Stomach (tissue), 9 donors: ENCODE results near the gene HK1. TPM values are rescaled to one million over a fixed set of nuclear protein-coding genes. Genes with fewer than 3 reads are reported as not detected.

ENCODE experiments used
- DNase-seq, 2 donors: peaks; one replicate each; pipeline versions ENCODE4 v3.0.0 to v3.0.0-alpha.2; 2013 to 2019
- H3K27ac ChIP-seq, 5 donors: fragments of 200-600 bp in 4 of 5; sonication (generic) in 4 of 5; one replicate each; pipeline ENCODE4 v1.5.1; 2013 to 2019; ENCODE audit warnings: mild to moderate bottlenecking in 1 of 5, moderate library complexity in 1 of 5
- H3K27me3 ChIP-seq, 3 donors: fragments of 200-600 bp; sonication (generic); one replicate each; pipeline ENCODE4 v1.5.1; 2017 to 2019; ENCODE audit warnings: mixed run types in 1 of 3
- H3K36me3 ChIP-seq, 4 donors: fragments of 200-600 bp; sonication (generic); 1 replicate in 3 of 4; 2 replicates in 1 of 4; pipeline ENCODE4 v1.5.1; 2016 to 2019
- H3K4me1 ChIP-seq, 4 donors: fragments of 200-600 bp; sonication (generic); one replicate each; pipeline ENCODE4 v1.5.1; 2016 to 2019
- H3K4me3 ChIP-seq, 4 donors: fragments of 200-600 bp; sonication (generic) in 3 of 4; one replicate each; pipeline ENCODE4 v1.5.1; 2016 to 2019; ENCODE audit warnings: mild to moderate bottlenecking in 1 of 4
- H3K9me3 ChIP-seq, 4 donors: fragments of 200-600 bp; sonication (generic); one replicate each; pipeline ENCODE4 v1.5.1; 2016 to 2019
- EP300 ChIP-seq: sonication (generic); formaldehyde crosslinking; IDR thresholded peaks from one replicate; pipeline ENCODE4 v1.6.1; 2017; ENCODE audit warnings: antibody characterized with exemption
- POLR2A ChIP-seq, 4 donors: fragments of 450-650 bp; IDR thresholded peaks; one replicate each; pipeline ENCODE4 v1.6.1; 2016; ENCODE audit warnings: antibody characterized with exemption in 4 of 4, control low read depth in 2 of 4, mild to moderate bottlenecking in 1 of 4, moderate library complexity in 1 of 4
- POLR2AphosphoS5 ChIP-seq, 3 donors: sonication (generic); formaldehyde crosslinking; IDR thresholded peaks; one replicate each; pipeline ENCODE4 v1.6.1; 2016; ENCODE audit warnings: antibody characterized with exemption in 3 of 3
- WGBS, 5 donors: extraction: QIAGEN DNeasy Blood & Tissue Kit in 3 of 5; methylation state at CpG; one replicate each; pipeline versions ENCODE4 v1.1.5 to v1.1.7; 2013 to 2018; 5-methylcytosine and 5-hydroxymethylcytosine counted together
- intact Hi-C: fragments of 100-400 bp; cut with DNase I; formaldehyde crosslinking; loops from one replicate; pipeline ENCODE4 v1.15.1; 2023; ENCODE audit warnings: low total_unique reads
- polyA plus RNA-seq, 3 donors: library from polyadenylated mRNA; stranded (reverse); fragments of 200-250 nt; gene quantifications; one replicate each; pipeline ENCODE4 v1.2.3, GENCODE V29; 2013
- total RNA-seq, 5 donors: library from RNA; depleted of rRNA; stranded (reverse); fragments of >200 nt; gene quantifications; one replicate each; pipeline versions ENCODE4 v1.1.0 to v1.2.3, GENCODE V29; 2014 to 2016
- TF ChIP-seq, protein P1 (sequence below), 7 experiments: fragments of 450-650 bp in 4 of 7; fragments of 200-600 bp in 3 of 7; sonication (generic) in 3 of 7; IDR thresholded peaks; one replicate each; pipeline ENCODE4 v1.5.1; 2016 to 2019; ENCODE audit warnings: antibody characterized with exemption in 7 of 7, control low read depth in 2 of 7, mild to moderate bottlenecking in 1 of 7
- donor health status: healthy with polysubstance abuse.
- donor health status: Bipolar disorder and iron deficiency.
- donor health status: healthy.

Gene HK1
- total and polyA plus RNA-seq, 8 donors: 32.7 to 60.9 (median 50.8) TPM

DNA sequence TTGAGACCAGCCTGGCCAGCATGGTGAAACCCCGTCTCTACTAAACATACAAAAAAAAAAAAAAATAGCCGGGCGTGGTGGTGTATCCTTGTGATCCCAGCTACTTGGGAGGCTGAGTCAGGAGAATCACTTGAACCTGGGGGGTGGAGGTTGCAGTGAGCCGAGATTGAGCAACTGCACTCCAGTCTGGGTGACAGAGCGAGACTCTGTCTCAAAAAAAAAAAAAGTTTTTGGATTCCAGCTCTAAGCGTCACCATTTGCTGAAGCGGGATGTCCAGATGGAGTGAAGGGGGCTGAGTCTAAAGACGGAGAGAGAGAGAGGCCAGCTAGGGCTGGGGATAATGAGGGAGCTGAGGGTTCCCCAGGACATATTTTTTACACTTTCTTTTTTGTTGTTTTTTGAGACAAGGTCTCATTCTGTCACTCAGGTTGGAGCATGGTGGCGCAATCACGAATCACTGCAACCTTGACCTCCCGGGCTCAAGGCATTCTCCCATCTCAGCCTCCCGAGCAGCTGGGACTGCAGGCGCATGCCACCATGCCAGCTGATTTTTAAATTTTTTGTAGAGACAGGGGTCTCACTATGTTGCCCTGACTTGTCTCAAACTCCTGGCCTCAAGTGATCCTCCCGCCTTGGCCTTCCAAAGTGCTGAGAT is 9.4 kb upstream of the HK1 start:
- Histone ChIP-seq H3K9me3 (no peaks in the 10 kb centered on the region), H3K4me3 (no peak overlapping the region), H3K27ac (no peak overlapping the region), H3K4me1 (no peaks in the 10 kb centered on the region), H3K36me3 (no peaks in the 10 kb centered on the region), H3K27me3 (peaks cover 0 to 6% (median 0%) of the 10 kb centered on the region in 3 donors)
- TF ChIP-seq POLR2AphosphoS5 (IDR thresholded peaks at IDR 0.05): no peak
- no peak for TF ChIP-seq EP300
- TF ChIP-seq POLR2A (IDR thresholded peaks at IDR 0.05): no peak
- TF ChIP-seq, protein P1, sequence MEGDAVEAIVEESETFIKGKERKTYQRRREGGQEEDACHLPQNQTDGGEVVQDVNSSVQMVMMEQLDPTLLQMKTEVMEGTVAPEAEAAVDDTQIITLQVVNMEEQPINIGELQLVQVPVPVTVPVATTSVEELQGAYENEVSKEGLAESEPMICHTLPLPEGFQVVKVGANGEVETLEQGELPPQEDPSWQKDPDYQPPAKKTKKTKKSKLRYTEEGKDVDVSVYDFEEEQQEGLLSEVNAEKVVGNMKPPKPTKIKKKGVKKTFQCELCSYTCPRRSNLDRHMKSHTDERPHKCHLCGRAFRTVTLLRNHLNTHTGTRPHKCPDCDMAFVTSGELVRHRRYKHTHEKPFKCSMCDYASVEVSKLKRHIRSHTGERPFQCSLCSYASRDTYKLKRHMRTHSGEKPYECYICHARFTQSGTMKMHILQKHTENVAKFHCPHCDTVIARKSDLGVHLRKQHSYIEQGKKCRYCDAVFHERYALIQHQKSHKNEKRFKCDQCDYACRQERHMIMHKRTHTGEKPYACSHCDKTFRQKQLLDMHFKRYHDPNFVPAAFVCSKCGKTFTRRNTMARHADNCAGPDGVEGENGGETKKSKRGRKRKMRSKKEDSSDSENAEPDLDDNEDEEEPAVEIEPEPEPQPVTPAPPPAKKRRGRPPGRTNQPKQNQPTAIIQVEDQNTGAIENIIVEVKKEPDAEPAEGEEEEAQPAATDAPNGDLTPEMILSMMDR (IDR thresholded peaks at IDR 0.05): no peak
- intact Hi-C loops: no loop called here
- DNase-seq: no peak
- WGBS, 5 donors: 87 to 91% (median 89%) methylated on average over 14 of the region's 14 CpGs

DNA sequence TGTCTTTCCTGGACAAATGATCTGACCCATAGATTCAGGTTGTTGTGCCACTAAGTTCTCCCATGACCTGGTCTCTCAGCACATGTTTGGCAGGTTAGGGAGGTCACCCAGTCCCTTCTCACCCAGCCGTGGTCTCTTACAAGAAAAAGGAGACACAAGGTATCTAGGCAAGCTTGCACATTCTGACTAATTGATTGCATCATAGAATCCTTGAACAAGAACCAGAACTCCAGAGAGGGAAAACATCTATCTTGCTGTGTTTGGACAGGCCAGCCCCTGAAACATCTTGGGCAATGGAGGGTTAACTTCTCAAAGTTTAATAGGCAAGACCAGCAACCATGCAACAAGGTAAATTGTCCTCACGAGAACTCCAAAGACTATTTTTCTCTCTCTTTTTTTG is 8.5 kb upstream of the HK1 start:
- WGBS, 5 donors: 46 to 72% (median 55%) methylated on average over 2 of the region's 2 CpGs
- no peaks in the 10 kb centered on the region for H3K4me1 ChIP-seq
- H3K9me3 ChIP-seq: no peaks in the 10 kb centered on the region
- H3K36me3 ChIP-seq: no peaks in the 10 kb centered on the region
- no peak overlapping the region for H3K27ac ChIP-seq
- no peak for DNase-seq
- H3K27me3 ChIP-seq: peaks cover 0 to 6% (median 0%) of the 10 kb centered on the region in 3 donors
- intact Hi-C loops: no loop called here
- TF ChIP-seq POLR2AphosphoS5 (IDR thresholded peaks at IDR 0.05): no peak
- H3K4me3 ChIP-seq: no peak overlapping the region

DNA sequence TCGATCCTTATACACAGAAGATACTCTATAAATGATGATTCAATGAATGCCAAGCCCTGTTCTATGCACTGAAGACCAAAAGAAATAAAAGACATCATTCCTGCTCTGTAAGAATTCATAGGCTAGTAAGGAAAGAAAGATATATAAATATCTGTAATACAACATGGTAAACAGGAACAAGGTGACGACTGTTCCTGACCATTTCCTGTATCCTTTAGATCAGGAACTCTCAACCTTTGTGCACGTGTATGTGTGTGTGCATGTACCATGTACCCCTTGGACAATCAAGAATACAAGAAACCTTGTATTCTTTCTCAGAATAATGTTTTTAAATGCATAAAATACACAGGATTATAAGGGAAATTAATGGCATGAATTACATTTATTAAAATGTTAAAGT is 7.3 kb upstream of the HK1 start:
- H3K4me3 ChIP-seq: no peak overlapping the region
- intact Hi-C loops: no loop called here
- H3K27me3 ChIP-seq: peaks cover 0 to 6% (median 0%) of the 10 kb centered on the region in 3 donors
- H3K36me3 ChIP-seq: no peaks in the 10 kb centered on the region
- WGBS, 5 donors: 62 to 70% (median 68%) methylated on average over 3 of the region's 3 CpGs
- DNase-seq: no peak
- H3K4me1 ChIP-seq: no peaks in the 10 kb centered on the region
- TF ChIP-seq EP300: no peak
- TF ChIP-seq, protein P1 (IDR thresholded peaks at IDR 0.05): no peak
- TF ChIP-seq POLR2AphosphoS5 (IDR thresholded peaks at IDR 0.05): no peak
- TF ChIP-seq POLR2A (IDR thresholded peaks at IDR 0.05): no peak
- no peaks in the 10 kb centered on the region for H3K9me3 ChIP-seq
- no peak overlapping the region for H3K27ac ChIP-seq

DNA sequence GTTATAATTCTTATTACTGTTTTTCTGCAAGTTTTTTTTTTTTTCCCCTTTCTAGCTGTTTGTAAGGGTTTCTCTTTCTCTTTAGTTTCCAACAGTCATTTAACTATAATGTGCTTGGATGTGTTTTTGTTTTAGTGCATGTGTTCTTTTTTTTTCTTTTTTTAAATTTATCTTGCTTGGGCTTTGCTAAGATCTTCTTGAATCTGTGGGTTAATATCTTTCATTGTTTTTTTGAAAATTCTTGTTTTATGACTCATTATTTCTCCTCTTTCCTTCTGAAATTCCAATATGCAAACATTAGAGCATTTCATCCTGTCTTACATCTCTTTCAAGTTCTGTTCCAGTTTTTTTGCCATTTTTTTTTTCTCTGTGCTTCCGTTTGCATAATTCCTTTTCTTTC is 5.7 kb upstream of the HK1 start:
- Histone ChIP-seq H3K9me3 (no peaks in the 10 kb centered on the region), H3K4me3 (no peak overlapping the region), H3K4me1 (no peaks in the 10 kb centered on the region), H3K36me3 (no peaks in the 10 kb centered on the region), H3K27ac (no peak overlapping the region), H3K27me3 (peaks cover 0 to 6% (median 0%) of the 10 kb centered on the region in 3 donors)
- TF ChIP-seq POLR2A (IDR thresholded peaks at IDR 0.05) (no peak), EP300 (no peak), POLR2AphosphoS5 (IDR thresholded peaks at IDR 0.05) (no peak)
- TF ChIP-seq, protein P1 (IDR thresholded peaks at IDR 0.05): no peak
- WGBS, 5 donors: 66 to 89% (median 83%) methylated on average over 1 of the region's 1 CpG
- intact Hi-C loops: no loop called here
- no peak for DNase-seq

DNA sequence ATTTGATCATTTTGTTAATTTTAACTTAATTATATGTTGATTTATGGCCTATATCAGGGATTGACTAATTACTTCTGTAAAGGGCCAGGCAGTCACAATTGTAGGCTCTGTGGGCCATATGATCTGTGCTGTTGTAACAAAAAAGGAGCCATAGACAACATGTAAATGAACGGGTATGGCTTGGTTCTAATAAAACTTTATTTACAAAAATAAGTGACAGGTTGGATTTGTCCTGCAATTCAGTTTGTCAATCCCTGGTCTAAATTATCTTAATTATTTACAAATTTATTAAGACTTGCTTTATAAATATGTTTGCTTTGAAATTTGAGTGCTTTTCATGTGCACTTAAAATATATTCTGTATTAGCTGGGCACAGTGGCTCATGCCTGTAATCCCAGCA is 2.9 kb upstream of the HK1 start:
- intact Hi-C loops: no loop called here
- DNase-seq: no peak
- no peaks in the 10 kb centered on the region for H3K4me1 ChIP-seq
- no peaks in the 10 kb centered on the region for H3K27me3 ChIP-seq
- H3K9me3 ChIP-seq: no peaks in the 10 kb centered on the region
- TF ChIP-seq POLR2A (IDR thresholded peaks at IDR 0.05) (no peak), POLR2AphosphoS5 (IDR thresholded peaks at IDR 0.05) (no peak), EP300 (no peak)
- TF ChIP-seq, protein P1 (IDR thresholded peaks at IDR 0.05): no peak
- 83 to 95% (median 92%) methylated on average over 1 of the region's 1 CpG for WGBS, 5 donors
- H3K4me3 ChIP-seq: no peak overlapping the region
- no peaks in the 10 kb centered on the region for H3K36me3 ChIP-seq
- H3K27ac ChIP-seq: no peak overlapping the region
